CD4-positive, alpha-beta T cell treated with Interleukin-4 for 1 hour (primary cell): ENCODE measurements around the gene SYTL3.
"Not testable (repeated sequence)": the region's sequence is repeated elsewhere in the genome, so short reads cannot be mapped to it uniquely, and the experiment has no call there.

Source experiments
- DNase-seq, 2 donors: peaks; one replicate each; pipeline ENCODE4 v3.0.0-alpha.2; 2020 to 2022

The SYTL3 gene

DNA sequence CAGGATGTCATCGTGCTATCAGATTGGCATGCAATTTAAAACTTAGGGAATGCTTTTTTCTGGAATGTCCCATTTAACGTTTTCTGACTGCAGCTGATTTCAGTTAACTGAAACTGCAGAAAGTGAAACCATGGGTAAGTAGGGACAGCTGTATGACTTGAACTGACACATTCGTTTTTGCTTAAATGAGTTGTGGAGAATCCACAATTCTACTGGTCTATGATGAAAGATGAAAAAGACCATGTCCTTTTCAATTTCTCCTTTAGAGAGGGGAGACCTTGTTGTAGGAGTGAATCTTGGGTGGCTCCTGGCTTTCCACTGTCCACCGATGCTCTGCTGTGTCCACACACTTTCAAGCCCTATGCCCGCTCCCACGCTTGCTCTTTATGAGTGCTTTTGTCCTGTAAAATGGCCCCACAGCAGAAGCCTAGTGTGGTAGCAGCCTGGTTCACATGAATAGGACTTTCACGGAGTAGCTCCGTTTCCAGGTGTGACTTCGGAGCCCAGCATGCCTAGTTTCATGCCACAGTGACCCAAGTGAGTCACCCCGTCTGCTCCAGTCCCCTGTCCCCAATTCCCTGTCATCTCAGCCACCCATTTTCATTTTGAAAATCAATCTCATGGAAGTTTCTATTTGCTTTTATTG is 27.2 kb upstream of the SYTL3 start:
- no peak for DNase-seq

DNA sequence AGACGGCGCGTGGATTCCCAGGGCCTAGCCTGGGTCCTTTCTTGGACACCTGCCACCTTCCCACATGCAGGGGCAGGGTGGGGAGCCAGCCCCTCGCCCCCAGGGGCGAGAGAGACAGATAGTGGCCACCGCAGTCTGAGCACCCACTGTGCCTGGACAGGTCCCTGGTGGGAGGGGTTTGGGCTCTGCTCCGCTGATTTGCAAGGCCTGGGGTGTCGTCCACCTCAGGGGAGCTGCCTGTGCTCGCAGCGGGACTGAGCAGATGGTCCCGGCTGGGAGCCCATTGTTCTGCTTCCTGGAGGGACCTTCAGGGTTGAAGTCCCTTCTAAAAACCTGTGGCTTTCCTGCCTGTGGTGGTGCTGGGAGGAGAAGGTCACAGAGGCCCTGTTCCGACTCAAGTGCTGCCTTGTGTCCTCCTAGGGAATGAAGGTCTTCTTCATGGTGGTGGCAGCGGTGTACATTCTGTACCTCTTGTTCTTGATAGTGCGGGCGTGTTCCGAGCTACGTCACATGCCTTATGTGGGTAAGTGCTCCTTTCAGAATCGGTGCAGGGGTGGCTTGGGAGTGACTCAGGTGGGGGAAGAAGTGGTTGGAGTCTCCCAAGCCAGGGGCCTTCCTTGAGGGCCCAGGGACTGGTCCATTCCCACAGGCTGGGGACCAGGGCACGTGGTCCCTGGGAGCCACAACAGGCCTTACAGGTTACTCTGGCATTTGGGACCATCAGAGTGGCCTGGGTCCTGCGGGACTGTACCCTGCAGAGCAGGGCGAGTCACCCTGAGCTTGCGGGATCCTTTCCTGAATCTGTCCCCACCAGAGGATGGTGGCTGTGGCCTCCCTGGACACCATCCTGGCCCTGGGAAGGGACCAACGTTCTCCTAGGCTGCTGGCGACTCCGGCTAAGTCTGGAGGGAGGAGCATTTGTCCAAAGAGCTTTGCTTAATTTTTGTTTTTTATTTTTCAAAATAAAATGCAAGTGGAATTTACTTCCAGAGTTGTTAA is 24.9 kb upstream of the SYTL3 start:
- no peak for DNase-seq

DNA sequence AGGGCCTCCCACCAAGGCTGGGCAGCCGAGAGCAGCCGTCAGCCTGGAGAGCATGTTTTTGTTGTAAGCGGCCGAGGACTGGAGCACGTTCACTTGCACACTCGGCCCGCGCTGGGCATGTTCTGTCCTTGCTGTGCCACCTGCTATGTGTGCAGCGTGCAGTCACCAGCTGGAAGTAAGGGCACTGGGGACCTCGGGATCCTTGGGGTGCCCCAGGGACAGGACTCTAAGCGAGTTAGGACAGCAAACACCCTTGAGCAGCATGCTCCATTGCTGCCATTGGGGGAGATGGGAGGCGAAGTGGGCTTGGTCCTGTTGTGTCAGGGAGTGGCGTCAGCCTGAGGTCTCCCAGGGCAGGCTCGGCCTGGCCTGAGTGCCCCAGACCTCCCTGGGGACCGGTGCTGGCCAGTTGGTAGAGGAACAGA is 24.0 kb upstream of the SYTL3 start:
- no peak for DNase-seq

DNA sequence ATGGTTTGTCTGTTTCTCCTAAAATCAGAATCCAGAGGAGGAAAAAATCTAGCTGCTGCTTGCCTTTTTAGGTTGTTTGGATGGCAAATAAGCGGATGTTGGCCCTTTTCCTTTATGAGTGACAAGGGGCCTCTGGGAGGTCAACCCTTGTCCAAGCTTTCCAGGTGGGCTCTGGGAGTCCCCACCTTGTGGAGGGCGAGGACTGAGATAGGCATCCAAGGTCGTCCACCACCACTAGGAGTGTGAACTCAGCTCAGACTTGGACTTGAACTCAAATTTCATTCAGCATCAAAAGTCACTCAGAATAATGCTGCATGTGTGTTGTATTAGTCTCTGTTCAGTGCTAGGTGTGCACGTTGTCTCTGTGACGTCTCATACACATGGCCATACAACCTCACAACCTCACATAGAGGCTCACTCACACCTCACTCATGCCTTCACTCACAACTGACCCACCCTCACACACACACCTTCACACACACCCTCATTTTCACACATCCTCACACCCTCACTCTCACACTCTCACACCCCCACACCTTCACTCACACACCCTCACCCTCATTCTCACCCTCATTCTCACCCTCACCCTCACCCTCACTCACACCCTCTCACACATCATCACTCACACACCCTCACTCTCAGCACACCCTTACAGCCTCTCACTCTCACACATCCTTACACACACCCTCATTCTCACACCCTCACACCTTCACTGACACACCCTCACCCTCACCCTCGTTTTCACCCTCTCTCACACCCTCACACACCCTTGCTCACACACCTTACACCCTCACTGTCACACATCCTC is 23.3 kb upstream of the SYTL3 start:
- DNase-seq: no peak

DNA sequence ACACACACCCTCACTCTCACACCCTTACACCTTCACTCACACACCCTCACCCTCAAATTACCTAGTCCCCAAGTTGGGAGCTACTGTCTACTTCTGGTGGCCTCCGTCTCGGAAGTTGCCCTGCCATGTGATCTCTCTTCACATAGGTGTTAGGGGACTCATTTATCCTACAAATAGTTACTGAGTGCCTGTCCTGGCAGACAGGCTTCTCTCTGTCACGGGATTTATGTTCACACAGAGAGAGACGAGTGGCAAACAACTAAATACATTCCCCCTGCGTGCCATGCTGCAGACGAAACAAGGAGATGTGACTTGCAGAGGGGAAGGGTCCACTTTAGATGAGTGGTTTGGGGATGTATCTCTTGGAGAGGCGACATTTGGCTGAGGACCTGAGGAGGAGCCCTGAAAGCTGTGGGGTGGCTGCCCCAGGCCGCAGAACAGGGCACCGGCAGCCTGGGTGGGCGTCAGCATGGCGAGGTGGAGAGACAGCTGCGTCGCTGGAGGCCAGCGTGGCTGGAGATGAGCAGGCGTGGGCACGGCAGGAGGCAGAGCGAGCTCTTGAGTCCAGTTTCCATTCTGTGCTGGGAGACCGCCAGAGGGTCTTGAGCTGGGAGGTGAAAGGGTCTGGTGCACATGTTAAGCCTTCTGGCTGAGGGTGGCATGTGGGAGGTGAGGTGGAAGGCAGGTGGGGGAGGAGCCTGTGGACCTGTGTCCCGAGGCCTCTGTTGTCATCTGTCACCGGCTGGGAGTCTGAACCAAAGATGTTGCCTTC is 22.5 kb upstream of the SYTL3 start:
- DNase-seq: no peak

DNA sequence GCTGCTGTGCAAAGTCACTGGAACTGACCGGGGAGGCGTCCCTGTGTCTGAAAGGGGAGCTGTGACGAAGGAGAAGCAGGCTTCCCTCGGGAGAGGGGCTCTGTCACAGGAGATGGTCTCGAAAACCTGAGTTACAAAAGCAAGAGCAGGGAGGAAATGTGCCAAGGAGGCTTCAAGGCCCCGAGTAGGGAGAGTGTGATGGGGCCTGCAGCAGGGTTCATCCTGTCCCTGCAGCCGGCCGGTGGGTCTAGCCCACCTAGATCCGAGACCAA is 22.0 kb upstream of the SYTL3 start:
- DNase-seq: no peak

DNA sequence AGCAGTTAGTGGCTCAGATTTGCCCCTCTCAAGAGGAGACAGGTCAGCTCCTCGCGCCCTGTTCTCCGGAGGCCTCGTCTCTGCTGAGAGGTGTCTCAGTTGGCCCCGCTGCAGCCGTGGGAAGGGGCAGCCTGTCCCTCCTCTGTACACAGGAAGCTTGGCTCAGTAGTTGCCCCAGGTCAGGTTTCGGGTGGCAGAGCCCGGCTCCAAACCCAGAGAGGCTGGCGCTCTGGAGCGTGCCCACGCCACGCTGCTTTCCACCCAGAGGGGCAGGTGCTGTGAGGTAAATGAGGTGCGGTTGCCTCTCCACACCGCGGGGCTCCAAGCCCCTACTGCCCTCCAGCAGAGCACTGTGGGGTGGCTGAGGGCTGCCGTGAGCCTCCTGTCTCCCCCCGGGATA is 21.3 kb upstream of the SYTL3 start:
- DNase-seq: no peak

DNA sequence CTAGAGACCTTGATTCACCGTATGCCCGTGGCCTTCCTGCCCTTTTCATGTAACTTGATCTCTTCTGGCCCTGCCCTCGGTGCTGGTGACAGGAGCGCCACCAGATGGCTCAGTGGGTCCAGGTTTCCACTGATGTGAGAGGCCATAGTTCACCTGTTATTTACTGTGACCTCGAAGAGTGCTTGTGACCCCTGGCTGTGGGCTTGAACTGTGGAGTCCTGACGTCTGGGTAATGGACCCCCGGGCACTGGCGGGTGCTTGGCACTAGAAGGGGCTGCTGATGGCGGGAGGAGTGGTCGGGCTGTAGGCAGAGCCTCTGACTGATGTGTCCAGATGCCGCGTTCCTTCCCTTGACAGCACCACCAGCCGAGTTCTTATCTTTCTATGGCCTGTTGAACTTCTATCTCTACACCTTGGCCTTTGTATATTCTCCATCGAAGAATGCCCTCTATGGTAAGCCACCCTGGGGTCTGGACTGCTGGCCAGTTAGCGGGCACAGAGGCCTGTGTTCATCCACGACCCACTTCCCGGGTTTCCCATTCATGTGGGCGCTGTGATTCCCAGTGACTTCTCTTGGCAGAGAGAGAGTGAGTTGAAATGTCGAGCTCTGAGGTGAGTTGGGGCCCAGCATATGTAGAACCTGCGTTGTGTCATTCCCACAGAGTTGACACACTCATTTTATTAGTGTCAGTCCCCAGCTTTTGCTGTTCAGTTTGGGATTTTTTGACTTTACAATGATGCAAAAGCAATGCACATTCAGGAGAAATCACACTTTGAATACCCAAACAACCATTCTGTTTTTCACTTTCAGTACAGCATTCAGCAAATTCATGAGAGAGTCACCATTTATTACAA is 20.3 kb upstream of the SYTL3 start:
- peak; percentile 35 to 37 for DNase-seq

DNA sequence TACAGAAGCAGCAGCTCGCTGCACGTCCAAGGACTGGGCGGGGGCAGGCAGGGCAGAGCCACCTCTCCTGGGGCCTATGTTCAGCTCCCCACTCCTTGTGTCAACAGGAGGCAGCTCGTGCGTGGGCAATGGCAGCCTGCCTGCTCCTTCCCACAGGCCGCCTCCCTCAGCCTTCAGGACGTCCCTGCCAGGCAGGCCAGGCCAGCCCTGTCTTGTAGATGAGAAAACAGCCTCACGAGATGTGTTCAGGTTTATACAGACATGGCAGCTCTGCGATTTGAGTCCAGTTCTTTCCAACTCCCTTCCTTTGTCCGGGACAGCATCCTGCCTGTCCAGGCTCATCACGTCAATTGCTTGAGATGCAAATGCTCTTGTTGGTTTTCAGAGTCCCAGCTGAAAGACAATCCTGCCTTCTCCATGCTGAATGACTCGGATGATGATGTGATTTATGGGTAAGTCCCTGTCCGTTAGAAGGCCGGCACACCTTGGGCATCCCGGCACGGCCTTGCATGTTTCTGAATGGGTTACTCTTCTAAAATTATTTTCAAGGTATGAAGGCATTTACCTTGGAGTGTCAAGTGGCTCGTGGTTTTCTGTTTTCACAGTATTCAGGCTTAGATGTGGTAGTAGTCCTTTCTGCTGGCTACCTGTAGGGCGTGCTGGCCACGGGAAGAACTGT is 18.8 kb upstream of the SYTL3 start:
- no peak for DNase-seq

DNA sequence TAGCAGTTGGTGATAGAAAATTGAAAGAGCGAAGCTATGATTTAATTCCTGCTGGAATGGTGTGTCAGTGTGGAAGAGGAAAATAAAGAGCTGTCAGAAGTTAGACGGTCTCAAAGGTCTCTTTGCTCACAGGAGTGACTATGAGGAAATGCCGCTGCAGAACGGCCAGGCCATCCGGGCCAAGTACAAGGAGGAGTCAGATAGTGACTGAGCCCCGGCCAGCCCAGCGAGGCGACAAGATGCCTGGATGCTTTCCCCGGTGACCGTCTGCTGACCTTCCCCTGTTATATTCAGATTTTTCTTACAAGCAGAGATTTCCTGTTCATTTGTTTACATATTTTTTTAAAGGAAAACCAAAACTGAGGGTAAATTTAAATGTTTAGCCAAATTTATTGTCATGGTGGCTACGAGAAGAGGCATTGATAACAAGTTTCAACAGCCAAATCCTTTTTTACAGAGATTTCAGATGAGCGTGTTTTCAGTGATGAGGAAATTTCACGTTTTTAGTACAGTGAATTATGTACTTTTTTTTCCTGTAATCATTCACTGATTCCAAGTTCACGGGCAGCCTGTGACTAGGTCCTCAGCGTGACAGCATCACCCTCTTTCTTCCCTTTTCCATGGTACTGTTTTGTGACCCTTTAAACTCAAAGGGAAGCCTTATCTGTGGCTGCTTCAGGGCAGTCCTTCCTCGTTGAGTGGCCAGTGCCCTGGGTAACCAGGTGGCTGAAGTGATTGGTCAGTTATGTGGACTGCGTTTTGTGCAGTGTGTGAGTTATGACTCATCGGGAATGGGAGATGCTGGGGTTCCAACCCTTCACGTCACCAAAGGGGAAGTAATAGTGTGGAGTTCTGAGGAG is 17.9 kb upstream of the SYTL3 start:
- DNase-seq: peak in 1 of 2 donors; percentile 71

DNA sequence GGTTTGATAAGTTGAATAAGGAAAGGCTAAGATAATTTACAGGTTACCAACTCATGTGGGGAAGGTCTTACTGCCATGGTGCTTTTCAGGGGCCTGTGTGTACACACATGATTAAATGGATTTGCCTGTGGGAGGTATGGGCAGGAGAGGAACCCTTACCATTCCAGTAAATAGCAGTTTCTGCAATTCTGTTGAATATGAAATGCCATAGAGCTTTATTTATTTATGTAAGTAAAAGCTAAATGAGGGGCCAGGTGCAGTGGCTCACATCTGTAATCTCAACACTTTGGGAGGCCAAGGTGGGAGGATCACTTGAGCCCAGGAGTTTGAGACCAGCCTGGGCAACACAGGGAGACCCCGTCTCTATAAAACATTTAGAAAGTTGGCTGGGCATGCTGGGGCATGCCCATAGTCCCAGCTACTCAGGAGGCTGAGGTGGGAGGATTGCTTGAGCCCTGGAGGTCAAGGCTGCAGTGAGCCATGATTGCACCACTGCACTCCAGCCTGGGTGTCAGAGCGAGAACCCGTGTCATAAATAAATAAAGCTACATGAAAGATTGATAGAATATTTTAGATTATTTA is 17.2 kb upstream of the SYTL3 start:
- not testable (repeated sequence) for DNase-seq

DNA sequence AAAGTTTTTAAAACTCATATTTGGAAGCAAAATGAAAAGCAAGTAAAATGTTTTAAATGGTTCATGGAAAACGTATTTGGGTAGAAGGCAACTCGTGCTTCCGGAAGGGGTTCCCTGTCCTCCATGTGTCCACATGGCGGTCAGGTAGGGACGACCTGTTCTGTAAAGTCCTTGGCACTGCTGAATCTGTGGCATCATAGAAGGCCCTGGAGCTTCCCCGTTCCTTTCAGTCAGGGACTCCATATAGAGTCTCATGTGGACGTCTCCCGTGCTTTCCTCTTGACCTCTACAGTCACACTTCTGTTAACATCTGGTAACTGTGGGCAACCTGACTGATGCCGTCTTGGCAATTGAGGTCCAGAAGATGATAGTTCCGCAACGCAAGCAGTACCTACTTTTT is 16.7 kb upstream of the SYTL3 start:
- no peak for DNase-seq

DNA sequence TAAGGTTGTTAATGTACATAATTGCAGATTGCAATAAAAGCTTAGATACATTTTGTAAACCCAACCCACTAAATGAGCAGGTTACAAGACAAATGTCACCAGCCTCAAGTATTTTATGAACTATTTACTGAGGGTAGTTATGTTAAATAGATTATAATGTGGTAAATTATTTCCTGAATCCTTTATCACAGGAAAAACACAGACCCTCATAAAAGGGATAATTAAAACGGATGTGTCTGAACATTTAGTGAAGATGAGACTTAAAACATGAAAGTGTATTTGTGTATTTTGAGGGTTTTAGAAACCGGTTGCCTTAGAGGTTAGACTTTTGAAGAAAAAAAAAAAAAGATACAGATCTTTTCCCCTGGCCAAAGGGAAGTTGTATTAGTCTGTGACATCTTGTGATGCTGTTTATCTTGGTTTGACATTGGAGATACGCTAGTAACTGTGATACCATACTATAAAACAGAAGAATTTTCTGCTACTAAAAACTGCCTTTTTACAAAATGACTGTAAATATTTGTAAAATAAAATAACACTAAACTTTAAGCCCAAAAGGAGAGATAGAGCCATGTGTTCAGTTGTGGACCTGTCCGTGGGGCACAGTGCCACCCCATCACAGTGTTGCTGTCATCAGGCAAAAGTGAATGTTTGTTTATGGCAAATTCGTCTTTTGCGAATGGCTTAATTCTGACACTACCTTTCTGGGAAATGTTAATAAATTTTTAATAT is 15.0 kb upstream of the SYTL3 start:
- peak in 1 of 2 donors; percentile 55 for DNase-seq

DNA sequence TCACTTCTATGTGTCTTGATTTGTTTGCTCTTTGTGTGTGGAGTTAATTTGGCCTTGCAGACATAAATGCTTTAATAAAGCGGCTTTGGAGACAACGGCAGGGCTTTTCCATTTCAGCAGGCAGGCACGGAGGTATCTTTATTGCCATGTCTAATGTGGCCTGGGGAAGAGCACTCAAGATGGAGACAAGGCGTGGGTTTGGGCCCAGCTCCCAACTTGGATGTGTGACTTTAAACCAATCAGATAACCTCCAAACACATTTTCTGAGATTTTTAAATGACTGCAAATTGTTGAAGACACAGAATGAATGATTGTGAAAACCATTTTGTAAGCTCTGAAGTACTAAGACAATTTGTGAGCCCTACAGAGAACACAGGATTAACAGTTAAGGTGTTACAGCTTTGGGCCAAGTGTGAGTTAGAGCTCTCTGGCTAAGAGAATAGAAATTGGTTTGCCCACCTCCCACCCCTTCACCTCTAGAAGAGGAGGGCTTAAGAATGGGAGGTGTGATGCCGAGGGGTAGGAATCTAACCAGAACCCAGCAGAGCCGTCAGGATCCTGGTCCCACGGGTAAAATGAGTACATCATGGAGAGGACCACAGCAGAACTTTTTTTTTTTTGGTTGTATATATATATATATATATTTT is 14.3 kb upstream of the SYTL3 start:
- no peak for DNase-seq

DNA sequence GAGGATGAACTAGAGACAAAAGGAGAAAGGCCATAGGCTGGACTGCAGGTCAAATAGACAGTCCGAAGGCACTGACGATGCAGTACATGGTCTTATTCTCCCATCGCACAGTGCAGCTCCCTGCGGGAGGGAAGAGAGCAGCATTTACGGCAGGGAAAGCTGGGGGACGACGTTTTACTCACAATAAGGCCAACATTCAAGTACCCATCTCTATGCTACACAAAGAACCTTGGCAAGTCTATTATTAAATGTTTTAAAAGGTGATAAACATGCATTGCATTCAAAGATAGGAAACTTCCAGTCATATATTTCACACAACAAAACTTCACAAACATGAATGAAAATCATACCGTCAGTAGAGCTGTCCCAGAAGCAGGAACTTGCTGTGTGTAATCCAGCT is 13.1 kb upstream of the SYTL3 start:
- DNase-seq: no peak

DNA sequence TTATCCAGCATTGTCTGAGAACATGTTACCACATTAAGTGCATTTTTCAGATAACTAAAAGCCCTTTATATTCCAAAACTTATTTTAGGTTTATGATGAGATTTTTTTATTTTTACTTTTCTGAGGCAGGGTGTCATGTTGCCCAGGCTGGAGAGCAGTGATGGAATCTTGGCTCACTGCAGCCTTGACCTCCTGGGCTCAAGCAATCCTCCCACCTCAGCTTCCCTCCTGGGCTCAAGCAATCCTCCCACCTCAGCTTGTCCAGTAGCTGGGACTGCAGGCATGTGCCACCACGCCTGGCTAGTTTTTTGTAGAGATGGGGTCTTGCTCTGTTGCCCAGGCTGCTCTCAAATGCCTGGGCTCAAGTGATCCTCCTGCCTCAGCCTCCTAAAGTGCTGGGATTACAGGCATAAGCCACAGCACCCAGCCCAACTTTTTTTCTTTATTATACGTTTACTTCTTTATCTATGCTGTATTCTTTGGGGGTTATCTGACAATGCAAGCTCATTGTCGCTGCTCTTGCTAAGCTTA is 11.5 kb upstream of the SYTL3 start:
- no peak for DNase-seq

DNA sequence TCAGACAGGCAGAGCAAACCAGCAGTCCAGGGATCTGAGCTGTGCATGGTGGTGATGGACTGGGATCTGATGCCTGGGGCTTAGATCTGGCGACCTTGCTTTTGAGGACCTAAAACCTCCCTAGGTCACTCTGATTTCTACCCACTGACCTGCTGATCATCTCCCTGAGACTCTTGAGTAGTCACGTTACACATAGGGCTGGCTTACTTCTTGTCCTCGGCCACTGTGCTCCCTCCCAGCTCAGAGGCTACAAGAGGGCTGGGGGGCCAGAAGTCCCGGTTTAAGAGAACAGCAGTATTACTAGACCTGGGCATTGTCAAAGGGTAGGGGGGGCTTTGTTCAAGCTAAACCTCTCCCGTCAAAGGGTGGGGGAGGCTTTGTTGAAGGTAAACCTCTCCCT is 10.8 kb upstream of the SYTL3 start:
- DNase-seq: no peak

DNA sequence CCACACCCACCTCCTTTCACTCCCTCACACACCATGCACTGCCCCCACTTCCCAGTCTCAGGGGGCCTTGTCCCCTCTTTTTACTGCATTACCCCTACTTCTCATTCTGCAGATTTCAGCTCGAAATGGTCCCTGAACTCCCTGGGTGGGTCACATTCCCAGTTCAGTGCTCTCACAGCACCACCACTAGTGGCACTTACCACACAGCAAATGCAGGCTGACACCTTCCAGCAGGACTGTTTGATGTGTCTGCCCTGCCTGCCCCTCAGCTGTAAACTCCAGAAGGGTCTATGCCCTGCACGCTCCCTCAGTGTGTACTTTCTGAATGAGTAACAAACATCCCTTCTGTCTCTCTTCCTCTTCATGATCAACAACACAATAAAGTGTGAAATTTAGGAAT is 9.3 kb upstream of the SYTL3 start:
- DNase-seq: no peak
